NOMO-1 treated with dmso at 0.1 percent for 144 hours (cell line): ENCODE results near the gene RNF220.

Experiments
- DNase-seq: peaks from one replicate; lab custom pipeline; 2025; ENCODE audit not compliant: unreplicated experiment; lab: John Stamatoyannopoulos, UW

RNF220 gene

DNA sequence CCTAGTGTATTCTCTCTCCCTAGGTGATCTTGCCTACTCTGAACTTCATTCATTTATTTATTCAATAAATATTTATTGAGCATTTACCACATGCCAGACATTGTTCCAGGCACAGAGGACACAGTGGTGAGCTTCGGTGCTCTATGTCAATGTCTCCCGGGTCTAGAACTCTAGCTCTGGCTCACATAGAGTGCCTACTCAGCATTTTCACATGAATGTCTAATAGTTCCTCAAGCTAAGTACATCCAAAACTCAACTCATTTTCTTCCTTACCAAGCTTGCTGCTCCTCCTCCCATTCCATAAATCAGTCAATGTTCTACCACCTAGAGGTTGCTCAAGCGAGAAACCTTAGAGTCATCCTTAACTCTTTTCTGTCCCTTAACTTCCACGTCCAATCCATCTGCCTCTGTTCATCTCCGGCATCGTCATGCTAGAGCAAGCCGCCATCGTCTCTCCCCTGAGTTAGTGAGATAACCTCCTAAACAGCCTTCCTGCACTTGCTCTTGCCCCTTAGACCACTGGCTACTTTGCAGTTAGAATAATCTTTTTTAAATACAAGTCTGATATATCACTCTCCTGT is 201.7 kb downstream of the RNF220 start:
- no peak for DNase-seq

DNA sequence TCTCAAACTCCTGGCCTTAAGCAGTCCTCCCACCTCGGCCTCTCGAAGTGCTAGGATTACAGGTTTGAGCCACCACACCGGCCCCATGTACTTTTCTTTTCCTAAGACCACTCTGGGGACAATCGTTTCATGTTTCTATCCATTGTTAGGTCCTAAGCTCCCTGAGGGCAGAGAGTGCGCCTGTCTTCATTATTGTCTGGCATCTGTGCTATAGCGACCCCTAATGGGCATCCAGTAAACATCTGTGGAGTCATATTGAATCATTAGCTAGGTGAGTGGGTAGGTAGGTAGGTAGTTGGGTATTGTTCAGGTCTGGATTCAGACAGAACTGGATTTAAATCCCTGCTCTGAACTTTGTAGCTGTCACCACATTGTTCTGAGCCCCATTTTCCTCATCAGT is 203.1 kb downstream of the RNF220 start:
- no peak for DNase-seq

DNA sequence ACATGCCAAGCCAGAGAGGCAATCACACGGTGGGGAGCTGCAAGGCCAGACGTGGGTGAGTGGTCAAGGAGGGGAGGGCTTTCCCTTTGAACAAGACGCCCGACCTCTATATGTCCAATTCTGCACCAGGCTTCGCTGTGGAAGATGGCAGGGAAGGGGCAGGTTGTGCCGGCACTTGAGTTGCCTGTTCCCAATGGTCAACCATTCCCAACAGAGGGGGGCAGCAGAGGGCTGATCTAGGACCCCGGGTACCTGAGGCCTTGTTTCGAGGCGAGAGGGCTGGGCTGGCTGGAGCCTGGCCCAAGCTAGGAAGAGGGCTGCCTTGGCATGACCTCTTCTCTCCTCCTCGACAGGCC is 204.3 kb downstream of the RNF220 start:
- DNase-seq, result no peak

DNA sequence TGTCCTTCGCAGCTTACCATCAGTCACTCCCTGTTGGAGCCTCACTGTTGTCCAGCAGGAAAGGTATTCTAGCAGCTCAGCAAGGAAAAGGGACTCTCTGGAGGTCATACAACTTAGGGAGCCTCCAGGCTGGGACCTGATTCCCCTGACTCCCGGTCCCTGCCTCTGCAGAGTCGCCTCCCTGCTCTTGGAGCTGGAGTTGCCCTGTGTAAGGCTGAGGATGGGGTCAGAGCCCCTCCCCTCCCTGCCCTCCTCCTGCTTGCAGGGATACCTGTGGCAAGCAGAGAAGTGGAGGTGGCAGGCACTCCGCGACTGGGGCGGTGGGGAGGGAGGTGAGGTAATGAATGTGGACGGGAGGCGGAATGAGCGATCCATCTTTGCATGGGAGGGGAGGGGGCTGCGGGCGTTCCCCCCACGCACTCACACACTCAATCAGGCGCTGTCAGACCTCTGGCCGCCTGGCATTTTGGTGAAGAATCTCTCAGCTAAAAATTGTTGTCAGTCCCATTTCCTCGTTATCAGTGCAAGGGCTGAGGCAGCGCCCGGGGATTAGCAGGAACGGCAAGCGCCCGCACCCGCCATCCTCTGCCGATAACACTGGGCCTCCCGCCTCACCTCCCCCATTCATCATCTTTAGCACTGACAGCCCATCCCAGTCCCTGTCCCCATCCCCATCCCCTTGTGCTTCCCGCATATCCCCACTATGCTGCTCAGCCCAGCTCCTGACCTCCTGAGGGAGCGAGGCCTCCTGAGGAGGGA is 204.9 kb downstream of the RNF220 start:
- DNase-seq, result no peak

DNA sequence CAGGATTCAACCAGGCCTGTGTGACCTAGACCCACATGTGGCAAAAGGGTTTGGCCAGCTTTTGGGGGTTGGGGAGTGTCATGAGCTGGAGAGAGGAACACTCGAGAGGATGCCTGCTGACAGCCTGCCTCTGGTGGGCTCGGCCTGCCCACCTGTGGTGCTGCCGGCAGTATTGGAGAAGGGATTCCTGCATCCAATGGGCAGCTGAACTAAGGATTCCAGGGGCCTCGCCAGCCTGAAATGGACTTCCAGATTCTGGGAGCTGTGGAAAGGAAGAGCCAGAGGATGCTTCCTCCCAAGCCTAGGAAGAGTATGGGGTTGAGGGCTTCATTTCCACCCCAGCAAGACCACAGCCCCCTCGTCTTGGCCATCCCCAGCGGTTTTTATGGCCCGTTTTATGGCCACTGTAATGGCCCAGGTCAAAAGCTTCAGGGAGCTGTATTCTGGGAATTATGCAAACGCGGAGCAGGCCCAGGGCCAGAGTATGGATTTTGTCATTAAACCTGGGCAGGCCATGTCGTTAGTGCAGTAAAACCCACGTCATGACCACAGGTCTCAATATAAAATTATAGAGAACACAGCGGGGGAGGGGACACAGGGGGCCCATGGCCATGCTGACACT is 205.6 kb downstream of the RNF220 start:
- no peak for DNase-seq

DNA sequence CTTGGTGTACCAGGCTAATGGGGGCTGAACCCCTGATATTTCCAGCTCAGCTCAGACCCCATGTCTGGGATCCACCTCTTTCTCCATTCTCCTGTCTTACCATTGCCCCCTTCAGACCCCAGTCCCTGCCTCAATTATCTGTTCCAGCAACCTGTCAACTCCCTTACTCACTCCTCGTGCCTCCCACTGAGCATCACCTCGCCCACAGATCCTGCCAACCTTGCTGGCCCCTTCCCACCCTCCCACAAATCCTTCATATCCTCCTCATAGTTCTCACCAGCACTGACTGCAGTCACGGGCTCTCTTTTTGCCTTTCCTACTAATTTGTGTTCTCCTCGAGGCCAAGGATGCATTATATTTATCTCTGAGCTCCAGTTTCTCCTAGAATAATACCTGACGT is 206.4 kb downstream of the RNF220 start:
- DNase-seq, result no peak

DNA sequence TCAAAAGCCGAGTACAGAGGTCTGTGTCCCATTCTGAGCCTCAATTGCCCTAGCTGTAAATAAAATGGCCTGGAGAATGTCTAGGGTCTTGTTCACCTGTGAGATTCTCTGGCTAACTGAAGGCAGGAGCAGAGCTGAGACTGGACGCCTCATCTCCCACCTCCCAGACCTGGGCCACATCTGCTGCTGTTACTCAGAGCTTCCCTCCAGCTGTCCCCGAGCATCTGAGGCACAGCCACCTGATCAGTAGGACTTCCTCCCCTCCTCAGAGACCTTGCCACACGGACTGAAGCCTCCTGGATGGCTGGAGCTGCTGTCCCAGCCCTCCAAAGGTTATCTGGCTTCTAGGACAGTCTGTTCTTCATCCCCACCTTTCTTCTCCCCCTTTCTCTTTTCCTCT is 206.8 kb downstream of the RNF220 start:
- no peak for DNase-seq

DNA sequence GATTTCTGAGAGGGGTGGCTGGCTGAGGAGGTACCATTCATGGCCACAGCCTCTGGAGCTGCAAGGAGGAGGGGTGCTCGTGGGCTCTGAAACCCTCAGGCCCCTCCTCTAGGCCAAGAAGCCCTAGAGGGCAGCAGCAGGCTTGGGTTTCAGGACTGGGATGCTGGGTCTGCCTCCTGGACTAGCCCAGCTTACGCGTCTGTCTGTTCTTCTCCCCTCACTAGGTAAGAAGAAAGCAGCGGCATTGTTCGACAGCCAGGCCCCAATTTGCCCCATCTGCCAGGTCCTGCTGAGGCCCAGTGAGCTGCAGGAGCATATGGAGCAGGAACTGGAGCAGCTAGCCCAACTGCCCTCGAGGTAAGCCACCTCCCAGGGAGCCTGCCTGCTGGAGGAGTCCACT is 208.9 kb downstream of the RNF220 start:
- no peak for DNase-seq

DNA sequence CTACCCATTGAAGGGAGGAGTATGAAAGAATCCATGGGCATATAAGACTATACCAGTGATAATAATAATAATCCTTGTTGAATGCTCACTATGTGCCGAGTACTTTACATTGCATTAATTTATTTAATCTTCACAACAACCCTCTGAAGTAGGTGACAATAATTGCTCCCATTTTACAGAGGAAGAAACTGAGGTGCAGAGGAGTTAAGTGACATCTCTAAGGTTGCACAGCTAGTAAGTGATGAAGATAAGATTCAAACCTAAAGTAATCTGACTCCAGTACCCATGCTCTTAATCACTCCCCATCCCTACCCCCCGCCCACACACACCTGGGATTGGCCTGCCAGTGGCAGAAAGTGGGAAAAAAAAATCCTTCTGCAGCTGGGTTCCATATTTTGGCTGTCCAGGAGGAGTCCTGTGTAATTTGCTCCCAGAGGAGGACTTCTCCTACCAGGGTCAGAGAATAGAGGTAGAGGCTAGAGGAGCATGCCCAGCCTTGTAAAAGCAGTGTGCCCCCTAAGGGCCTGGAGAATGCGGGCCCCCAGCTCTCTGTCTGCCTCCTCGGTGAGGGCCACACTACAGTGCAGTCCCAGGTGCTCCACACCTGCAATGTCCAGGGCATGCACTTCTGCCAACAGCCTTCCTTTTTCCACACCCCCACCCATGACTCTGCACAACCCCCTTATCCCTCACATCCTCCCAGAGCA is 211.4 kb downstream of the RNF220 start:
- no peak for DNase-seq

DNA sequence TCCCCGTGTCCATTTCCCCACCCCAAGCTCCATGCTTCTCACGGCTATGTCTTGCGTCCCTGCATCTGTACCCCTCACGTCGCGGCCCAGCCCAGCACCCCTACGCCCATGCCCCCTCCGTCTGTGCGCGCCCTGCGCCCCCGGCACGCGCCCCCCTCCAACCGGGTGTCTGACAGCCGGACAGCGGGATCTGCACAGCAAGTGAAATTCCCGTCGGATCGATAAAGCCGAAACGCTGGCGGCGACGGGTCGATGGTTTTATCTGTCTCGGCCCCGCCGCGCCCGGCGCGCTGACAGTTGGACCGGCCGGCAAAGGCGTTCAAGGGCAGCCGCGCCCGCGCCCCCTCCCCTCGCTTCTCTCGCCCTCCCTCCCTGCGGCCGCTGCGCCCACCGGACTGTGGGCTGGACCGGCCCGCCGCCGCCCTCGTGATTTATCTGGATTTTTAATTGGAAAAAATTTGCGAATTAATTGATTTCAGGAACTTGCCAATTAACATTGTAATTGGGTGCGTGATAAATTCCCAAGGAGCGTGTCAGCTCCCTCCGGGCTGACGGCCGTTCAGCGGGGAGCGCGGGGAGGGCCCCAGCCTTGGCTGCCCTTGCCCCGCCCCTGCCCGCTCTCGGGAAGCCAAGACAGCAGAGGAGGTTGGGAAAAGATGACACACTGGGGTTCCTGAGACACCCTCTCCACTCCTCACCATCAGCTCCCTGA is 212.1 kb downstream of the RNF220 start:
- DNase-seq, result no peak

DNA sequence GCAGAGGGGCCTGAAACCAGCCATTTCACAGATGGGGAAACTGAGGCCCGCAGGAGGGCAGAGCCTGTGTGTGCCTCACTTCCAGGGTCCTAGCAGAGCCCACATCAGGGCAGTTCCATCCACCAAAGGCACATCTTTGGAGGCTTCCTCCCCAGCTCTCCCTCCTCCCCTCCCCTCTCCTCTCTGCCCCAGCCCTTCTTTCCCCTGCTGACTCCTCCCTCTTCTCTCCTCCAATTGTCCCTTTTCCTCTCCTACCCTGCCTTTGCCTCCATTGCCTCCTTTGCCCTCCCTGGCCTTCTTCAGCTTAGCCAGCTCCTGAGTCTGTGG is 212.6 kb downstream of the RNF220 start:
- DNase-seq, result no peak

DNA sequence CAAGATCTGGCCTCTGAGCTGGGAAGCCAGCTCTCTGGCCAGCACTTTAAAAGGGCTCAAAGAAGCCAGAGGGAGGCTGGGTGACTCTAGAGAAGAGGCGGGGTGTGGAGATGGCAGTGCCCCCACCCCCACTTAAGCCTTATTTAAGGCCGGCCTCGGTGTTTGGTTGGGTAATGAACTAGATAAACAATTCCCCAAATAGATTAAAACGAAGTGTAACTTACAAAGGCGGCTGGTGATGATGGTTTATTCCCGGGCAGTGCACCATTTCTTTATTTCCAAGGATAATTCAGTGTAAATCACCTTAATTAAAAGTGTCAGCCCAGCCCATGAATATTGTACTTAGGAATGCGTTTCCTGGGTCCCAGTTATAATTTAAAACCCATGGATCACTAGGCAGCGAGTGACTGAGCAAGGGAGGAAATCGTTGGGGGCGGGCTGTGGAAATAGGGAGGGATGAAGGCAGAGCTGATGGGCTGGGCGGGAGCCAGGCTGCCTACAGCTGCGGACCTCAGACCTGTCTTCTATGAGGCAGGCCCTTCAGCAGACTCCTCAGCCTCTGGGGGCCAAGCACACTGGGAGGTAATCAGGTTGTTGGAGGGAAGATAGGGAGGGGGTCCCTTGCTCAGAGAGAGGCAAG is 214.3 kb downstream of the RNF220 start:
- no peak for DNase-seq

DNA sequence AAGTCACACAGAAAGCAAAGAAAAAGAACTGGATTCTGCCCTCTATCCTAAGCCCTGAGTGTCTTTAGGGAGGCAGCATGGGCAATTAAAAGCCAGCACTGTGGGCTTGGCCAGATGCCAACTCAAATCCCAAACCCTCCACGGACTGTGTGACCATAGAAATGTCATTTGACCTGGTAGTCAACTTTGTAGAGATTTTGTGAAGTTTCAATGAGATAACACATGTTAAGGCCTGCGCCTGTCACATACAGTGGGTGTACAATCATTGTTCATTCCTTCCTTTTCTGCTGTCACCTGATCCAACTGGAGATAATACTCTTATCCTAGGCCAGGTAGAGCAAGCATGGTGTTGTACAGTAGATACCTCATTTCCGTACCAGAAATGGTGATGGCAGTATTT is 215.0 kb downstream of the RNF220 start:
- no peak for DNase-seq

DNA sequence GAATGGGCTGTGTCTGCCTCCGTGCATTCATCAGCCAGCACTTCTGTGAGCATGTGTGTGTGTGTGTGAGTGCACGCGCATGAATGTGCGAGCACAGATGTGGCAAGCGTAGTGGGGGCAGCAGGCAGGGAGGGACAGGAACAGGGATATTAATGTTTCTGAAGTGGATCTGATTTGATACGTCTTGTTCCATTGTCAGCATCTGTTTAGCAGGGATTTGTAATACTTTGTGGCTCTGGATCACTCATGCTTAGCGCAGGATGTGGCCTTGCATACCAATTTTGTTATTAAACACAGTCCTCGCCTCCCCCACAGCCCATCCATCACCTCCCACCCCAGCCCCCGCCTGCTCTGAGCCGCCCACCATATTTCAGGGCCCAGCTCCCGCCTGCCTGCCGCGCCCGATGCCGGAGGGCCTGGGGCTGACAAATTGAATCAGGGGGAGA is 216.8 kb downstream of the RNF220 start:
- DNase-seq, result no peak

DNA sequence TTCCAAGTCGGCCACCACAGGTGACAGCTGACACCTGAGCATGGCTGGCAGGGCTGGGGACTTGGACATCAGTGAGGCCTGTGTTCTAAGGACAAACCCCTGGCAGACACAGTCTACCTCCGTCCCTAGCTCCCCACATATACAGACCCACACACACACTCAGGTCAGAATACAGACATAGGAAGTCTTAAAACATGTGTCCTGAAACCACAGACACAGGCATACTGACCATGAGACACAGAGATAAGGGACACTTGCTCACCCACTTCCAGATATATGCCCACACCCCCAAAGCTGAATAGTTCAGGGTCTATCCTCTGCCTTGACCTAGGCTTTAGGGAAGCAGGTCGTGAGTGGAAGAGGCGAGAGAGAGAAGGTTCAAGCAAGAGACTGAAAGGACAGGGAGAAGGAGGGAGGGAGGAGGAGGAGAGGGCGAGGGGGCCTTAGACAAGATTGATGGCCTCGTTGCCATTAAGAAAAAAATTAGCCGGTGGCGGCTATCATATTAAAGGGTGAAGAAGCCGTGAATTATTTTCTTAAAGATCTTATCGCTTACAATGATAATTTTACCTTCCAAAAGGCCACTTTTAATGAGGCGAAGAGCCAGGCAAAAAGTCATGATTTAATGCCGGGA is 219.3 kb downstream of the RNF220 start:
- no peak for DNase-seq

DNA sequence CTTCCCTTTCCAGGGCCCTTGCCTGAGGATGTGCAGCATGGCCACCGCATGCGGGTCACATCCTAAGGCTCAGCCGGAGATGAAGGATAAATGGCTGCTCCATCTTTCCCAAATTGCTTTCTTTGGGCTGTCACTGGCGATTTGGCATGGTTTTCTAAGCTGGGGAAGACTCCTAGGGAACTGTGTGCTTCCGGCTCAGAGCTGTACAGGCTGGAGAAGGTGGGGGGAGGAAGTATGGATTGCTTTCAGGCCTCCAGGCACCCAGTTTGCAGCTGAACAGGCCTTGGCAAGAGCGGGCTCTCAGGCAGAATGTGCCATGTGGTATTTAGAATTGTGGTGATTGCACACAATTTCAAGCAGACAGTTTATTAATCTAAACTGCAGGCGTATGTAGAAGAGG is 220.3 kb downstream of the RNF220 start:
- no peak for DNase-seq

DNA sequence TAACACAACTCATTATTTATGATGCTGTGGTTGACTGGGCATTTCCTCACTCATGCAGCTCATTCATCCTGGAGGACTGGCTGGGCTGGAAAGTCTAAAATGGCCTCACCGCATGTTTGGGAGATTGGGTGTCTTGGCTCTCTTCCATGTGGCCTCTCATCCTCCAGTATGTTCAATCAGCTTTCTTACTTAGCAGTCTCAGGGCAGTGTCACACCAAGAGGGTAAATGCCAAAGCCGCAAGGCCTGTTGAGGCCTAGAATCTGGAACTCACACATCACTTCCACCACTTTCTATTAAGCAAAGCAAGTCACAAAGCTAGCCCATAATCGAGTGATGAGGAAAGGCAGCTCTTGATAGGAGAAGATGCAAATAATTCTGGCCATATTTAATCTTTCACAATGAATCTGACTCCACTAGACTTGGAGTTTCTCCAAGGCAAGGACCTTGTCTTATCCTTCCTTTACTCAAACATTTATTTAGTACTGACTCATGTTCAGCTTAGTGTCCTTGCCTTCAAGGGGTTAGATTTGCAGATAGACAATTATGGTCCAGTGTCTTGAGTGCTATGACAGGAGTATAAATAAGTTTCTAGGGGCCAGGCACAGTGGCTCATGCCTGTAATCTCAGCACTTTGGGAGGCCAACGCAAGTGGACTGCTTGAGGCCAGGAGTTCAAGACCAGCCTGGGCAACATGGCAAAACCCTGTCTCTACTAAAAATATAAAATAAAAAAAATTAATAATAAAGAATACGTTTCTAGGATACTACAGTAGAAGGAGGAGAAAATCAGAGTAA is 224.1 kb downstream of the RNF220 start:
- no peak for DNase-seq

DNA sequence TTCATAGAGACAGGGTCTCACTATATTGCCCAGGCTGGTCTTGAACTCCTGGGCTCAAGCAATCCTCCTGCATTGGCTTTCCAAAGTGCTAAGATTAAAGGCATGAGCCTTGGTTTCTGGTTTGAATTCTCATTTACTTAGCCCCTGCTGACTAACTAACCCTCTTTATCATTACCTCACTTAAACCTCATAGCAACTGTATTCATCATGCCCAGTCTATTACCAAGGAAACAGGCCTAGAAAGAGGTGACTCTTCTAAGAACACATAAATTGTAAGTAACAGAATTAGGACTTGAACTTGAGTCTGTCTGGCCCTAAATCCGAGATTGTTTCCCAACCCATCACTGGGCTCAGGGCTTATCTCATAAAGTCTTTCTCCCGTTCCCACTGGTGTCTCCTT is 225.1 kb downstream of the RNF220 start:
- DNase-seq, result no peak

DNA sequence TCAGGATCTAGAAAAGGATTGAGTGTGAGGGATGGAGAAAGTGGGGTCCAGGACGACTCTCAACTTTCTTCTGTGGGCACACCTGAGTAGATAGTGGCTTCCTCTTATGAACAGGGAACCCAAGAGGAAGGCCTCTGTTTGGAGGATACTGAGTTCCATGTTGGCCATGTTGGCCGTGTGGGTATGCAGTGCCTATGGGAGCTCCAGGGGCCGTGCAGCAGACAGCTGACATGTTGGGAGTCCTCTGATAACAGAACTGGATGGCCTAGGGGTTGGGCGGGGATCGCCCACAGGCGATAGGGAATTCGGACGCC is 226.2 kb downstream of the RNF220 start:
- DNase-seq, result no peak
